Heart left ventricle (tissue), 16 donors: ENCODE measurements around the gene ARHGEF11. TPM values are rescaled to one million over a fixed set of nuclear protein-coding genes. Genes with fewer than 3 reads are reported as not detected.
"Not testable (repeated sequence)": the region's sequence is repeated elsewhere in the genome, so short reads cannot be mapped to it uniquely, and the experiment has no call there.

Experiments used
- ATAC-seq, 4 donors: fragments of 200-7000 bp; cut with Tn5 transposase; one replicate each; pipeline ENCODE4 v1.9.1; 2020 to 2022; ENCODE audit warnings: moderate library complexity in 4 of 4, mild to moderate bottlenecking in 3 of 4, moderate number of reproducible peaks in 1 of 4
- DNase-seq, 5 donors: peaks; one replicate each; pipeline ENCODE4 v3.0.0-alpha.2; 2020
- H3K27ac ChIP-seq, 12 donors: fragments of 200-600 bp; sonication (generic) in 4 of 12; one replicate each; pipeline versions ENCODE4 v1.5.0 to v1.8.0; 2016 to 2022; ENCODE audit warnings: mild to moderate bottlenecking in 2 of 12
- H3K27me3 ChIP-seq, 9 donors: fragments of 200-600 bp; sonication (generic) in 2 of 9; one replicate each; pipeline versions ENCODE4 v1.5.1 to v1.8.0; 2016 to 2022; ENCODE audit warnings: mild to moderate bottlenecking in 3 of 9
- H3K36me3 ChIP-seq, 9 donors: fragments of 200-600 bp; sonication (generic) in 2 of 9; one replicate each; pipeline versions ENCODE4 v1.5.0 to v1.8.0; 2018 to 2022; ENCODE audit warnings: mild to moderate bottlenecking in 2 of 9
- H3K4me1 ChIP-seq, 12 donors: fragments of 200-600 bp; sonication (generic) in 4 of 12; one replicate each; pipeline versions ENCODE4 v1.5.0 to v1.8.0; 2016 to 2022; ENCODE audit warnings: mild to moderate bottlenecking in 3 of 12
- H3K4me3 ChIP-seq, 12 donors: fragments of 200-600 bp; sonication (generic) in 4 of 12; one replicate each; pipeline versions ENCODE4 v1.5.0 to v1.8.0; 2017 to 2022; ENCODE audit warnings: mild to moderate bottlenecking in 9 of 12, moderate library complexity in 4 of 12
- H3K9me3 ChIP-seq, 12 donors: fragments of 200-600 bp; sonication (generic) in 4 of 12; one replicate each; pipeline versions ENCODE4 v1.5.0 to v1.8.0; 2016 to 2022; ENCODE audit warnings: mild to moderate bottlenecking in 1 of 12
- POLR2A ChIP-seq, 2 donors: fragments of 450-650 bp; IDR thresholded peaks; one replicate each; pipeline ENCODE4 v1.6.1; 2017; ENCODE audit warnings: antibody characterized with exemption in 2 of 2, mild to moderate bottlenecking in 2 of 2, moderate library complexity in 2 of 2
- WGBS, 4 donors: extraction: QIAGEN DNeasy Blood & Tissue Kit in 2 of 4; methylation state at CpG; one replicate each; pipeline versions ENCODE4 v1.1.5 to v1.1.7; 2013 to 2018; 5-methylcytosine and 5-hydroxymethylcytosine counted together
- intact Hi-C, 10 donors: fragments of 100-400 bp; cut with DNase I; formaldehyde crosslinking; loops; one replicate each; pipeline versions ENCODE4 v1.11.1 to v1.14.2; 2022
- polyA plus RNA-seq, 2 donors: library from polyadenylated mRNA; stranded (reverse); fragments of 200-250 nt; gene quantifications; one replicate each; pipeline ENCODE4 v1.2.3, GENCODE V29; 2013
- total RNA-seq, 9 donors: library from RNA; depleted of rRNA in 2 of 9; stranded (reverse); fragments of >200 nt in 2 of 9; fragmentation: NEBNext Ultra II Directional in 3 of 9; extraction: Animal tissue kit (Norgen Biotek cat#: 25700) in 3 of 9; gene quantifications; one replicate each; pipeline versions ENCODE4 v1.1.0 to v1.2.4, GENCODE V29; 2016 to 2023
- TF ChIP-seq, protein P1 (sequence below), 12 donors: fragments of 200-600 bp; sonication (generic) in 4 of 12; IDR thresholded peaks; one replicate each; pipeline versions ENCODE4 v1.5.0 to v1.8.0; 2018 to 2022; ENCODE audit warnings: antibody characterized with exemption in 12 of 12, mild to moderate bottlenecking in 5 of 12
- donor health status: ischemic (EF 13 %, LVEDD 7.1; RV severe dilation, severe dysfunction).
- donor health status: healthy with polysubstance abuse.
- donor health status: DM: no; HTN: yes; CAD: no.
- donor health status: DM: no; HTN: no; CAD: no.
- donor health status: ischemic (EF 25% LVEDD 6.9; RV normal size, moderate dysfunction).
- donor health status: ischemic (EF 25% LVEDD 5.7; RV mildly dilated, moderate dysfunction).
- donor health status: healthy.
- donor health status: DM: yes; HTN: yes; CAD: no.
- donor health status: ischemic (EF 35%, LVEDD 5.7; RV mildly dilated, moderate dysfunction).
- donor health status: nonischemic (EF 11% LVEDD 7.7; RV severe dilation, severe dysfunction).
- donor health status: DM: yes; HTN: yes; CAD: no.
- donor health status: PGD.
- donor health status: ischemic (EF 29% LVEDD 5.4; RV normal size, mild dysfunction).
- donor health status: nonischemic (EF 23%, LVEDD 6.1; RV moderate dilation, normal function).

Gene ARHGEF11
- total and polyA plus RNA-seq, 11 donors: 12.2 to 44.1 (median 30.0) TPM

DNA sequence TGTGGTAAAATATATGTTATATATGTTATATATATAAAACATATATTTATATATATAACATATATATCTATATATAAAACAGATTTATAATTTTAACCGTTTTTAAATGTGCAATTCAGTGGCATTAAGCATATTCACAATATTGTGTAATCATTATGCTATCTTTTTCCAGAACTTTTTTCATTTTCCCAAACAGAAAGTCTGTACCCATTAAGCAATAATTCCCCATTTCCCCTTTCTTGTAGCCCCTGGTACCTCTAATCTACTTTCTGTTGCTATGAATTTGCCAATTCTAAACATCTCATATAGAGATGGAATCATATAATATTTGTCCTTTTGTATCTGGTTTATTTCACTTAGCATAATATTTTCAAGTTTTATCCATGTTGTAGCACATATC is 10.7 kb upstream of the ARHGEF11 start:
- no peak for DNase-seq
- no peaks in the 10 kb centered on the region for H3K36me3 ChIP-seq
- H3K4me3 ChIP-seq: no peak overlapping the region
- intact Hi-C loops: no loop called here
- H3K27me3 ChIP-seq: no peaks in the 10 kb centered on the region
- H3K9me3 ChIP-seq: peaks cover 0 to 25% (median 10%) of the 10 kb centered on the region in 12 donors
- no peak overlapping the region for H3K27ac ChIP-seq
- 69 to 75% (median 71%) methylated on average over 1 of the region's 1 CpG for WGBS, 4 donors
- H3K4me1 ChIP-seq: no peaks in the 10 kb centered on the region
- ATAC-seq: no peak
- no peak for TF ChIP-seq POLR2A (IDR thresholded peaks at IDR 0.05)
- TF ChIP-seq, protein P1, sequence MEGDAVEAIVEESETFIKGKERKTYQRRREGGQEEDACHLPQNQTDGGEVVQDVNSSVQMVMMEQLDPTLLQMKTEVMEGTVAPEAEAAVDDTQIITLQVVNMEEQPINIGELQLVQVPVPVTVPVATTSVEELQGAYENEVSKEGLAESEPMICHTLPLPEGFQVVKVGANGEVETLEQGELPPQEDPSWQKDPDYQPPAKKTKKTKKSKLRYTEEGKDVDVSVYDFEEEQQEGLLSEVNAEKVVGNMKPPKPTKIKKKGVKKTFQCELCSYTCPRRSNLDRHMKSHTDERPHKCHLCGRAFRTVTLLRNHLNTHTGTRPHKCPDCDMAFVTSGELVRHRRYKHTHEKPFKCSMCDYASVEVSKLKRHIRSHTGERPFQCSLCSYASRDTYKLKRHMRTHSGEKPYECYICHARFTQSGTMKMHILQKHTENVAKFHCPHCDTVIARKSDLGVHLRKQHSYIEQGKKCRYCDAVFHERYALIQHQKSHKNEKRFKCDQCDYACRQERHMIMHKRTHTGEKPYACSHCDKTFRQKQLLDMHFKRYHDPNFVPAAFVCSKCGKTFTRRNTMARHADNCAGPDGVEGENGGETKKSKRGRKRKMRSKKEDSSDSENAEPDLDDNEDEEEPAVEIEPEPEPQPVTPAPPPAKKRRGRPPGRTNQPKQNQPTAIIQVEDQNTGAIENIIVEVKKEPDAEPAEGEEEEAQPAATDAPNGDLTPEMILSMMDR (IDR thresholded peaks at IDR 0.05): no peak

GRCh38 chr1:157055729-157056128 is 10.2 kb upstream of the ARHGEF11 start:
- not testable (repeated sequence) for H3K27me3 ChIP-seq, H3K4me3 ChIP-seq

GRCh38 chr1:157050836-157051235 is 5.3 kb upstream of the ARHGEF11 start:
- intact Hi-C loops: no loop called here
- no peak for DNase-seq
- 52 to 69% (median 56%) methylated on average over 2 of the region's 2 CpGs for WGBS, 4 donors

More at GRCh38 chr1:157055729-157056128, 10.2 kb upstream of the ARHGEF11 start:
- H3K36me3 ChIP-seq, ATAC-seq, H3K4me1 ChIP-seq, DNase-seq, intact Hi-C loops, H3K27ac ChIP-seq: not testable (repeated sequence)
- peaks cover 0 to 22% (median 8%) of the 10 kb centered on the region in 12 donors for H3K9me3 ChIP-seq
- 87 to 93% (median 89%) methylated on average over 5 of the region's 5 CpGs for WGBS, 4 donors

GRCh38 chr1:157047062-157047410 is 1.5 kb upstream of the ARHGEF11 start:
- H3K4me1 ChIP-seq: peaks cover 3 to 34% (median 29%) of the 10 kb centered on the region in 12 donors
- H3K4me3 ChIP-seq: peak overlapping the region in 1 of 12 donors; percentile 68
- H3K9me3 ChIP-seq: peaks cover 0 to 9% (median 3%) of the 10 kb centered on the region in 12 donors
- peaks cover 0 to 4% (median 0%) of the 10 kb centered on the region in 9 donors for H3K27me3 ChIP-seq
- intact Hi-C loops: loop anchor here in 2 of 10 donors (10.0 kb wide), 1 partner anchor 62 kb away; no protein-coding TSS in a partner anchor
- H3K27ac ChIP-seq: no peak overlapping the region
- ATAC-seq: no peak
- no peak for TF ChIP-seq POLR2A (IDR thresholded peaks at IDR 0.05)
- TF ChIP-seq, protein P1 (IDR thresholded peaks at IDR 0.05): no peak
- 54 to 70% (median 65%) methylated on average over 2 of the region's 2 CpGs for WGBS, 4 donors
- no peak for DNase-seq
- H3K36me3 ChIP-seq: no peaks in the 10 kb centered on the region

More at GRCh38 chr1:157050836-157051235, 5.3 kb upstream of the ARHGEF11 start:
- no peak overlapping the region for H3K27ac ChIP-seq
- peaks cover 0 to 4% (median 0%) of the 10 kb centered on the region in 12 donors for H3K4me1 ChIP-seq
- TF ChIP-seq, protein P1 (IDR thresholded peaks at IDR 0.05): no peak
- TF ChIP-seq POLR2A (IDR thresholded peaks at IDR 0.05): no peak
- ATAC-seq: no peak
- H3K9me3 ChIP-seq: peaks cover 0 to 19% (median 8%) of the 10 kb centered on the region in 12 donors
- H3K4me3 ChIP-seq: no peak overlapping the region
- peaks cover 0 to 2% (median 0%) of the 10 kb centered on the region in 9 donors for H3K27me3 ChIP-seq
- no peaks in the 10 kb centered on the region for H3K36me3 ChIP-seq

DNA sequence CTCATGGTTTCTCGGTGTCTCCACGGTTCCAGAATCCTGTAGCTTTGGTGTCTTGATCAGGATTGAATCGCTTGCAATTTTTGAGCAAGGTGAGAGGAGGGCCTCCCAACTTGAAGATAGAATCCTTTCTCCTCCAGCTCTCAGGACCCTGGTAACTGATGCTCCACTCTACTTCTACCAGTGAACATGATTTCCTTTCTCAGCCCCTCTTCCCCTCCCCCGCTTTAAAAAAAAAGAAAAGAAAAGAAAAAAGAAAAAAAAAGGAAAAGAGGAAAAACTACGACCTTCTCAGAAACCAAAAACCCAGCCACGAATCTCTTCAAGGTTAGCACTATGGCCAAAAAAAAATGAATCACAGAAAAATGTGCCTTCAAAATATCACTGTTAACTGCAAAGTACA is 1.2 kb downstream of the ARHGEF11 start:
- TF ChIP-seq POLR2A (IDR thresholded peaks at IDR 0.05): no peak
- TF ChIP-seq, protein P1 (IDR thresholded peaks at IDR 0.05): no peak
- 46 to 51% (median 47%) methylated on average over 6 of the region's 6 CpGs for WGBS, 4 donors
- H3K9me3 ChIP-seq: no peaks in the 10 kb centered on the region
- H3K27me3 ChIP-seq: peaks cover 0 to 4% (median 0%) of the 10 kb centered on the region in 9 donors
- peaks cover 3 to 58% (median 53%) of the 10 kb centered on the region in 12 donors for H3K4me1 ChIP-seq
- peak overlapping the region in 3 of 12 donors; percentile 28 to 92 (median 89) for H3K27ac ChIP-seq
- intact Hi-C loops: loop anchor here in 2 of 10 donors (10.0 kb wide), 1 partner anchor 60 kb away; no protein-coding TSS in a partner anchor
- no peak for ATAC-seq
- no peaks in the 10 kb centered on the region for H3K36me3 ChIP-seq
- DNase-seq: no peak
- H3K4me3 ChIP-seq: peak overlapping the region in 11 of 12 donors; percentile 2 to 92 (median 68)
